ENCODE results near the gene CERS5. TPM values are rescaled to one million over a fixed set of nuclear protein-coding genes. Genes with fewer than 3 reads are reported as not detected.

CERS5 gene
- 114 and 115 TPM in 2 replicates for total RNA-seq

- intact Hi-C loops (cut with micrococcal nuclease): loop anchor here (1.0 to 2.0 kb wide), 6 partner anchors 9 to 78 kb away; partner anchors contain the start of gene COX14
- Mint-ChIP-seq H3K9me3 (no peaks in the 10 kb centered on the region), H3K4me3 (ENCODE audit: low read depth) (peak within 1 kb of the TSS; percentile 95), H3K4me1 (ENCODE audit: low read depth) (peaks cover 31% of the 10 kb centered on the region), H3K36me3 (ENCODE audit: low read depth) (peaks cover 19% of the 10 kb centered on the region), H3K27ac (peak within 1 kb of the TSS; percentile 94), H3K27me3 (ENCODE audit: low read depth) (no peaks in the 10 kb centered on the region)
- DNase-seq (ENCODE audit: low spot score): peak; percentile 99
Observed at GRCh38 chr12:50167049-50167828, at the start of gene CERS5. Gene CERS5 (minus strand): TSS chr12:50167369. CDS start chr12:50167297, 72 bp downstream.

- no peaks in the 10 kb centered on the region for H3K9me3 Mint-ChIP-seq
- no peak for DNase-seq (ENCODE audit: low spot score)
- peaks cover 80% of the 10 kb centered on the region for H3K36me3 Mint-ChIP-seq (ENCODE audit: low read depth)
- peak overlapping the region; percentile 86 for H3K27ac Mint-ChIP-seq
- peak overlapping the region; percentile 76 for H3K4me3 Mint-ChIP-seq (ENCODE audit: low read depth)
- peaks cover 61% of the 10 kb centered on the region for H3K4me1 Mint-ChIP-seq (ENCODE audit: low read depth)
- intact Hi-C loops (cut with micrococcal nuclease): no loop called here
- no peaks in the 10 kb centered on the region for H3K27me3 Mint-ChIP-seq (ENCODE audit: low read depth)
Observed at GRCh38 chr12:50215033-50215432, 47.9 kb upstream of the CERS5 start.

DNA sequence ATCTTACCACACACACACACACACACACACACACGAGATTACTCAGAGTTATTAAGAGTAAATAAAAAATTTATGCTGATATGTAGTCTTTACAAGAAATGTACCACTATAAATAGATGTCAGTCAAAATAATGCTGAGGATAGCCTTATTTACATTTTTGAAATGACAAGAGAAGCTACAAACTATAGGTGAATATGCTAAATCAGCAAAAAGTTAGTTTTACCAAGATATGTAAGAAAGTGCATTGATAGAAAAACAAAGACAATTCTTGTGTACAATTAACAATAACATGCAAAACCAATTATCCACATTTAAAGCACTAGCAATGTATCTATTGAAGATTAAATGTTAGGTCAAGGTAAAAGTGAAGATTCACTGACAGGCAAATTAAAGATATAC, 46.8 kb upstream of the CERS5 start:
- H3K4me1 Mint-ChIP-seq (ENCODE audit: low read depth): peaks cover 59% of the 10 kb centered on the region
- peaks cover 80% of the 10 kb centered on the region for H3K36me3 Mint-ChIP-seq (ENCODE audit: low read depth)
- intact Hi-C loops (cut with micrococcal nuclease): no loop called here
- H3K27me3 Mint-ChIP-seq (ENCODE audit: low read depth): no peaks in the 10 kb centered on the region
- no peak for DNase-seq (ENCODE audit: low spot score)
- H3K9me3 Mint-ChIP-seq: no peaks in the 10 kb centered on the region
- H3K27ac Mint-ChIP-seq: peak overlapping the region; percentile 79
- peak overlapping the region; percentile 60 for H3K4me3 Mint-ChIP-seq (ENCODE audit: low read depth)

- H3K4me1 Mint-ChIP-seq (ENCODE audit: low read depth): peaks cover 59% of the 10 kb centered on the region
- no peaks in the 10 kb centered on the region for H3K9me3 Mint-ChIP-seq
- peaks cover 80% of the 10 kb centered on the region for H3K36me3 Mint-ChIP-seq (ENCODE audit: low read depth)
- H3K27me3 Mint-ChIP-seq (ENCODE audit: low read depth): no peaks in the 10 kb centered on the region
- H3K4me3 Mint-ChIP-seq (ENCODE audit: low read depth): peak overlapping the region; percentile 60
- DNase-seq (ENCODE audit: low spot score): no peak
- intact Hi-C loops (cut with micrococcal nuclease): no loop called here
- H3K27ac Mint-ChIP-seq: peak overlapping the region; percentile 79
Observed at GRCh38 chr12:50213439-50213838, 46.3 kb upstream of the CERS5 start.

- Mint-ChIP-seq H3K4me1 (ENCODE audit: low read depth) (peaks cover 49% of the 10 kb centered on the region), H3K4me3 (ENCODE audit: low read depth) (peak overlapping the region; percentile 70), H3K36me3 (ENCODE audit: low read depth) (peaks cover 76% of the 10 kb centered on the region), H3K27me3 (ENCODE audit: low read depth) (no peaks in the 10 kb centered on the region), H3K27ac (peak overlapping the region; percentile 87), H3K9me3 (no peaks in the 10 kb centered on the region)
- intact Hi-C loops (cut with micrococcal nuclease): no loop called here
- DNase-seq (ENCODE audit: low spot score): no peak
Observed at GRCh38 chr12:50212071-50212467, 44.9 kb upstream of the CERS5 start.

DNA sequence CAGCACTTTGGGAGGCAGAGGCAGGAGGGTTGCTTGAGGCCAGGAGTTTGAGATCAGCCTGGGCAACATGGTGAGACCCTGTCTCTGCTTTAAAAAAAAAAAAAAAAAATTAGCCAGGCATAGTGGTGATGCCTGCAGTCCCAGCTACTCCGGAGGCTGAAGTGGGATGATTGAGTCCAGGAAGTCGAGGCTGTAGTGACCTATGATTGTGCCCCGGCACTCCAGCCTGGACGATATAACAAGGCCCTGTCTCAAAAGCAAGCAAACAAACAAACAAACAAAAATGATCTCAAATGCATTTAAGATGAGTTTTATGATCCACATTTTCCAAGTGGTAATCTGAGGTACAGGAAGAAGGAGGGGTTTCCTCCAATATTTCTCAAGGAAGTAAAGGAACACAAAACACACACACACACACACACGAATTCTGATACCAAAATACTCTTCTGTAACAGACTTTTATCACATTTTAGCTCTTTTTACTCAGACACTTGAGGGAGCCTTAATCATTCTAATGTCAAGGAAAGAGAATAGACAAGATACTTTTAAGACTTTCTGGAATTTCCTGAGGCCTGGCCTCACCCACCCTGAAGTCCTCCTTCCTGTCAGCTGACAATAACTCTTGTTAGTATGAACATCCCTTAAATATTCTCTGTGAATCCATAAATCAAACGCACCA, 44.4 kb upstream of the CERS5 start:
- H3K9me3 Mint-ChIP-seq: no peaks in the 10 kb centered on the region
- intact Hi-C loops (cut with micrococcal nuclease): no loop called here
- peaks cover 50% of the 10 kb centered on the region for H3K4me1 Mint-ChIP-seq (ENCODE audit: low read depth)
- H3K27ac Mint-ChIP-seq: peak overlapping the region; percentile 87
- no peaks in the 10 kb centered on the region for H3K27me3 Mint-ChIP-seq (ENCODE audit: low read depth)
- DNase-seq (ENCODE audit: low spot score): no peak
- peaks cover 76% of the 10 kb centered on the region for H3K36me3 Mint-ChIP-seq (ENCODE audit: low read depth)
- H3K4me3 Mint-ChIP-seq (ENCODE audit: low read depth): peak overlapping the region; percentile 70

DNA sequence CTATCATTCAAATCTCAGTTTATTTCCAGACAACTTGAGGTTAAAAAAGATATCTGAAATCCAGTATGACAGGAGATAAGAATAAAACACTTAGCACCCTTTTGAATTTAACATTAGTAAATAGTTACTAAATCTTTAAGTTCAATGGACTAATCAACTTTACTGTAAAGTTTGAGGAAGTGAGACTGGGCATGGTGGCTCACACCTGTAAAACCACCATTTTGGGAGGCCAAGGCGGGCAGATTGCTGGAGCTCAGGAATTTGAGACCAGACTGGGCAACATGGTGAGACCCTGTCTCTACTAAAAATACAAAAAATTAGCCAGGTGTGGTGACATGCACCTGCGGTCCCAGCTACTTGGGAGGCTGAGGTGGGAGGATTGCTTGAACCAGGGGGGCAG, 40.3 kb upstream of the CERS5 start:
- Mint-ChIP-seq H3K4me3 (ENCODE audit: low read depth) (no peak overlapping the region), H3K4me1 (ENCODE audit: low read depth) (peaks cover 31% of the 10 kb centered on the region), H3K27ac (no peak overlapping the region), H3K27me3 (ENCODE audit: low read depth) (no peaks in the 10 kb centered on the region), H3K36me3 (ENCODE audit: low read depth) (peaks cover 80% of the 10 kb centered on the region), H3K9me3 (no peaks in the 10 kb centered on the region)
- DNase-seq (ENCODE audit: low spot score): no peak
- intact Hi-C loops (cut with micrococcal nuclease): no loop called here

- Mint-ChIP-seq H3K4me3 (ENCODE audit: low read depth) (no peak overlapping the region), H3K27me3 (ENCODE audit: low read depth) (no peaks in the 10 kb centered on the region), H3K27ac (no peak overlapping the region), H3K36me3 (ENCODE audit: low read depth) (peaks cover 82% of the 10 kb centered on the region), H3K9me3 (no peaks in the 10 kb centered on the region), H3K4me1 (ENCODE audit: low read depth) (peaks cover 25% of the 10 kb centered on the region)
- DNase-seq (ENCODE audit: low spot score): no peak
- intact Hi-C loops (cut with micrococcal nuclease): no loop called here
Observed at GRCh38 chr12:50205648-50206047, 38.5 kb upstream of the CERS5 start.

- DNase-seq (ENCODE audit: low spot score): no peak
- H3K27ac Mint-ChIP-seq: no peak overlapping the region
- H3K4me3 Mint-ChIP-seq (ENCODE audit: low read depth): no peak overlapping the region
- H3K36me3 Mint-ChIP-seq (ENCODE audit: low read depth): peaks cover 84% of the 10 kb centered on the region
- H3K9me3 Mint-ChIP-seq: no peaks in the 10 kb centered on the region
- intact Hi-C loops (cut with micrococcal nuclease): no loop called here
- H3K4me1 Mint-ChIP-seq (ENCODE audit: low read depth): peaks cover 21% of the 10 kb centered on the region
- H3K27me3 Mint-ChIP-seq (ENCODE audit: low read depth): no peaks in the 10 kb centered on the region
Observed at GRCh38 chr12:50203691-50204090, 36.5 kb upstream of the CERS5 start.

GRCh38 chr12:50201987-50202521, 34.9 kb upstream of the CERS5 start:
- Mint-ChIP-seq H3K4me3 (ENCODE audit: low read depth) (no peak overlapping the region), H3K27ac (no peak overlapping the region), H3K9me3 (no peaks in the 10 kb centered on the region), H3K27me3 (ENCODE audit: low read depth) (no peaks in the 10 kb centered on the region), H3K36me3 (ENCODE audit: low read depth) (peaks cover 89% of the 10 kb centered on the region), H3K4me1 (ENCODE audit: low read depth) (peaks cover 24% of the 10 kb centered on the region)
- DNase-seq (ENCODE audit: low spot score): no peak
- intact Hi-C loops (cut with micrococcal nuclease): no loop called here

DNA sequence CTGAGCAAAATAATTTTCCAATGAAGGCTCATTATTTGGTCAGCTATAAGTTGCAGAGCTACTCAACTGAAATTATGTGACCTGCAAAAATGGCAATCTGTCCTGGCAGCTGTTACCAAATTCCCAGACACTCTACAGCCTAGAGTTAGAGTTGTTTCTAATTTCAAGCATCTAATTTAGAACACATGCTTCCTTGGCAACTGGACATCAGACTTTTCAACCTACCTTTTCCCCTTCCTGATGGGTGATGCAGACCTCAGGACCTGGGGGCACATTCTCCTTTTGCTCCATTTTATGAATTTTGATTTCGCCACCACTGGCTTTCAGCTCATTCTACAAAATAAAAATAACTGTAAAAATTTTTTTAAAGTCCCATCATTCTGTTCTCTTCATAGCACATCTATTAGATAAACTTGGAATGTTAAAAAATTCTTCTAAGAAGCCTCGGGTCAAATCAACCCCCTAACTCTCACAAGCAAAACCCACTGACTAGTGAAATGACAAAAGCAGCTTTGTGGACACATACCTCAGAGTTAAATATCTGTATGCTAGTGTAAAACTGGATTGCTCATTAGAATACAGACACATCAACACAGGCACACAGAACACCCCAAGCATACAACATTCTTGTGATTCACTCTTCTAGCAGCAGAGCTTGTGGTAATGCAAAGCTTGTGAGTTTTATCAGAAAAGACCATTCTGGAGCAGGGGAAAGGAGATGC, 33.5 kb upstream of the CERS5 start:
- H3K36me3 Mint-ChIP-seq (ENCODE audit: low read depth): peaks cover 94% of the 10 kb centered on the region
- intact Hi-C loops (cut with micrococcal nuclease): no loop called here
- DNase-seq (ENCODE audit: low spot score): no peak
- H3K27ac Mint-ChIP-seq: peak overlapping the region; percentile 3
- no peaks in the 10 kb centered on the region for H3K27me3 Mint-ChIP-seq (ENCODE audit: low read depth)
- no peaks in the 10 kb centered on the region for H3K9me3 Mint-ChIP-seq
- no peak overlapping the region for H3K4me3 Mint-ChIP-seq (ENCODE audit: low read depth)
- H3K4me1 Mint-ChIP-seq (ENCODE audit: low read depth): peaks cover 27% of the 10 kb centered on the region

DNA sequence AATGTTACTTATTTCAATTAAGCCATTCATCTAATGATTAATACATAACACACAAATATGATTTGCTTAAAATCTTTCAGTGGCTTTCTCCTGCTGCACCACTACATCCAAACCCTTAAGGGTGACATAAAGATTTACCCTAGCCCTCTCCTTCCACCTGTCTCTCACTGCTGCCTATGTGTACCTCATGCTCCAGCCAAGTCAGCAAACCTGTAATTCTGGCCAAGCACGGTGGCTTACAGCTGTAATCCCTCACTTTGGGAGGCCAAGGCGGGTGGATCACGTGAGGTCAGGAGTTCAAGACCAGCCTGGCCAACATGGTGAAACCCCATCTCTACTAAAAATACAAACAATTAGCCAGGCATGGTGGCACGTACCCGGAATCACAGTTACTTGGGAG, 31.7 kb upstream of the CERS5 start:
- H3K27ac Mint-ChIP-seq: peak overlapping the region; percentile 15
- intact Hi-C loops (cut with micrococcal nuclease): no loop called here
- DNase-seq (ENCODE audit: low spot score): no peak
- H3K27me3 Mint-ChIP-seq (ENCODE audit: low read depth): no peaks in the 10 kb centered on the region
- H3K36me3 Mint-ChIP-seq (ENCODE audit: low read depth): peaks cover 85% of the 10 kb centered on the region
- peaks cover 30% of the 10 kb centered on the region for H3K4me1 Mint-ChIP-seq (ENCODE audit: low read depth)
- no peaks in the 10 kb centered on the region for H3K9me3 Mint-ChIP-seq
- H3K4me3 Mint-ChIP-seq (ENCODE audit: low read depth): no peak overlapping the region

Data from activated T-helper 2 cell treated with anti-CD3 and anti-CD28 coated beads, Interferon-gamma antibody, Interleukin-2, Interleukin-4, amounts not matched to agents 10 μg/mL and 5 μg/mL and 100 μg/mL, durations not matched to agents 14 hours and 24 hours and 36 hours (primary cell).